Parathyroid adenoma (tissue), 2 donors: ENCODE data around the gene AMPD3.

Source experiments
- H2AFZ ChIP-seq: fragments of 300-600 bp; sonication (generic); one replicate; pipeline ENCODE4 v1.7.0; 2017; ENCODE audit warnings: antibody characterized with exemption, mild to moderate bottlenecking
- H3K27ac ChIP-seq: fragments of 300-600 bp; sonication (generic); one replicate; pipeline ENCODE4 v1.7.0; 2017
- H3K27me3 ChIP-seq: fragments of 300-600 bp; sonication (generic); one replicate; pipeline ENCODE4 v1.7.0; 2017; ENCODE audit warnings: low read length; ENCODE audit not compliant: control insufficient read depth, insufficient read depth
- H3K36me3 ChIP-seq: fragments of 300-600 bp; sonication (generic); one replicate; pipeline ENCODE4 v1.7.0; 2017; ENCODE audit warnings: low read length; ENCODE audit not compliant: control insufficient read depth, insufficient read depth
- H3K4me1 ChIP-seq: fragments of 300-600 bp; sonication (generic); one replicate; pipeline ENCODE4 v1.7.0; 2017; ENCODE audit warnings: control low read depth
- H3K4me2 ChIP-seq: fragments of 300-600 bp; sonication (generic); one replicate; pipeline ENCODE4 v1.7.0; 2017; ENCODE audit warnings: low read length
- H3K4me3 ChIP-seq: fragments of 300-600 bp; sonication (generic); one replicate; pipeline ENCODE4 v1.7.0; 2017; ENCODE audit warnings: low read depth, low read length
- H3K79me2 ChIP-seq: fragments of 300-600 bp; sonication (generic); one replicate; pipeline ENCODE4 v1.7.0; 2017; ENCODE audit warnings: control low read depth
- H3K9ac ChIP-seq: fragments of 300-600 bp; sonication (generic); one replicate; pipeline ENCODE4 v1.7.0; 2017; ENCODE audit warnings: mild to moderate bottlenecking
- H3K9me3 ChIP-seq: fragments of 300-600 bp; sonication (generic); one replicate; pipeline ENCODE4 v1.7.0; 2017; ENCODE audit warnings: low read length; ENCODE audit not compliant: control insufficient read depth
- TF ChIP-seq, protein P1 (sequence below): fragments of 300-600 bp; sonication (generic); IDR thresholded peaks from one replicate; pipeline ENCODE4 v1.7.0; 2017; ENCODE audit warnings: antibody characterized with exemption, mild to moderate bottlenecking
- donor health status: primary hyperparathyroidism.

The AMPD3 gene

DNA sequence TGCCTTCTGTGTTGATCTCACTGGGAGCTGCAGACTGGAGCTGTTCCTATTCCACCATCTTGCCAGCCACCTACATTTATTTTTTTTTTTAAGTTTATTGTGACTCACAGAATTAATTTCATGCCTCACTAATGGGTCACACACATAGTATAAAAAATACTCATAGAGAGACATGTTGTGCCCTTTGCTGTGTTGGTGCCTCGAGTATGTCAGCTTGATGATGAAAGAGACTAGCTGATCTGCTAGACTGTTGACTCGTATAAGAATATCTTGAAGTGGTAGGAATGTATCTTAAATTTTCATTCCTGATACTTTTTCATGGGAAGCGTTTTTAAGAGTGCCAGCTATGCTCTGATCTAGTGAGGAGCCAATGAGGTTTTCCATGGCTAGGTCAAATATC is 28.6 kb upstream of the AMPD3 start:
- Histone ChIP-seq H3K4me3 (no peak overlapping the region), H2AFZ (no peak overlapping the region), H3K36me3 (no peaks in the 10 kb centered on the region), H3K9me3 (no peaks in the 10 kb centered on the region), H3K79me2 (no peaks in the 10 kb centered on the region), H3K27ac (no peak overlapping the region), H3K4me1 (no peaks in the 10 kb centered on the region), H3K4me2 (no peak overlapping the region), H3K27me3 (no peaks in the 10 kb centered on the region), H3K9ac (no peak overlapping the region)
- TF ChIP-seq, protein P1, sequence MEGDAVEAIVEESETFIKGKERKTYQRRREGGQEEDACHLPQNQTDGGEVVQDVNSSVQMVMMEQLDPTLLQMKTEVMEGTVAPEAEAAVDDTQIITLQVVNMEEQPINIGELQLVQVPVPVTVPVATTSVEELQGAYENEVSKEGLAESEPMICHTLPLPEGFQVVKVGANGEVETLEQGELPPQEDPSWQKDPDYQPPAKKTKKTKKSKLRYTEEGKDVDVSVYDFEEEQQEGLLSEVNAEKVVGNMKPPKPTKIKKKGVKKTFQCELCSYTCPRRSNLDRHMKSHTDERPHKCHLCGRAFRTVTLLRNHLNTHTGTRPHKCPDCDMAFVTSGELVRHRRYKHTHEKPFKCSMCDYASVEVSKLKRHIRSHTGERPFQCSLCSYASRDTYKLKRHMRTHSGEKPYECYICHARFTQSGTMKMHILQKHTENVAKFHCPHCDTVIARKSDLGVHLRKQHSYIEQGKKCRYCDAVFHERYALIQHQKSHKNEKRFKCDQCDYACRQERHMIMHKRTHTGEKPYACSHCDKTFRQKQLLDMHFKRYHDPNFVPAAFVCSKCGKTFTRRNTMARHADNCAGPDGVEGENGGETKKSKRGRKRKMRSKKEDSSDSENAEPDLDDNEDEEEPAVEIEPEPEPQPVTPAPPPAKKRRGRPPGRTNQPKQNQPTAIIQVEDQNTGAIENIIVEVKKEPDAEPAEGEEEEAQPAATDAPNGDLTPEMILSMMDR = no peak

- Histone ChIP-seq H3K9ac (no peak overlapping the region), H3K4me1 (no peaks in the 10 kb centered on the region), H2AFZ (no peak overlapping the region), H3K79me2 (no peaks in the 10 kb centered on the region), H3K36me3 (no peaks in the 10 kb centered on the region), H3K27ac (no peak overlapping the region), H3K27me3 (no peaks in the 10 kb centered on the region), H3K4me2 (no peak overlapping the region), H3K9me3 (no peaks in the 10 kb centered on the region), H3K4me3 (no peak overlapping the region)
- TF ChIP-seq, protein P1 = no peak
These were observed 26.6 kb upstream of the AMPD3 start for GRCh38 chr11:10428453-10428852.

DNA sequence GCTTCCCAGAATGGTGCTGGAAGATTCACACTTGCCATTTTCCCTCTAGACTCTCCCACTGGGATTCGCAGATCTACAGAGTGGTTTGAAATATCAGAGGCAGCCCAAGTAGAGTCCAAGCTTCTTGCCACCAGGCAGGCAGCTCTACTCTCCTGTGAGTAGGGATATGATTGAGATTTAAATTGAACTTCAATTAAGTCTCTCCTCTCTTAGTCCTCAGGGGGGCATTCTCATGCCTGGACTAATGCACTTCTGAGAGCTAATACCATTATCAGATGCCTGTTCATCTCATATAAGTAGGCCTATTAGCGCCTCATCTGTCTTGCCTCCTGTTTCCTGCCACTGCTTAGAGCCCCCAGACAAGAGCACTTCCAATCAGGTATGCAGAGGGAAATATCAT is 25.5 kb upstream of the AMPD3 start:
- no peaks in the 10 kb centered on the region for H3K36me3 ChIP-seq
- no peak overlapping the region for H3K4me2 ChIP-seq
- no peak overlapping the region for H3K27ac ChIP-seq
- H2AFZ ChIP-seq = no peak overlapping the region
- H3K27me3 ChIP-seq = no peaks in the 10 kb centered on the region
- H3K9ac ChIP-seq = no peak overlapping the region
- no peak overlapping the region for H3K4me3 ChIP-seq
- TF ChIP-seq, protein P1 = no peak
- no peaks in the 10 kb centered on the region for H3K79me2 ChIP-seq
- H3K4me1 ChIP-seq = no peaks in the 10 kb centered on the region
- H3K9me3 ChIP-seq = no peaks in the 10 kb centered on the region

DNA sequence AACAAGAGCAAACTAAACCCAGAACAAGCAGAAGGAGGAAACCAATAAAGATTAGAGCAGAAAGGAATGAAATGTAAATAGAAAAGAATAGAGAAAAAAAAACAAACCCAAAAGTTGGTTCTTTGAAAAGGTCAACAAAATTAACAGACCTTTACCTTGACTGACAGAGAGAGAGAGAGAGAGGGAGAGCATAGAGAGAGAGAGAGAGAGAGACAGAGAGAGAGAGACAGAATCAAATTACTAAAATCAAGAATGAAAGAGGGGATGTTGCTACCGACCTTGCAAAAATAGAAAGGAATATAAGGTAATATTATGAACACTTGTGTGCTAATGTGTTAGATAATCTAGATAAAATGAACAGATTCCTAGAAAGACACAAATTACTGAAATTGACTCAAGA is 22.6 kb upstream of the AMPD3 start:
- no peak overlapping the region for H3K4me3 ChIP-seq
- no peak overlapping the region for H3K27ac ChIP-seq
- H3K27me3 ChIP-seq = no peaks in the 10 kb centered on the region
- H3K4me2 ChIP-seq = no peak overlapping the region
- no peaks in the 10 kb centered on the region for H3K36me3 ChIP-seq
- no peaks in the 10 kb centered on the region for H3K4me1 ChIP-seq
- H3K79me2 ChIP-seq = no peaks in the 10 kb centered on the region
- H3K9ac ChIP-seq = no peak overlapping the region
- no peaks in the 10 kb centered on the region for H3K9me3 ChIP-seq
- H2AFZ ChIP-seq = no peak overlapping the region
- TF ChIP-seq, protein P1 = no peak

- H3K4me3 ChIP-seq = no peak overlapping the region
- TF ChIP-seq, protein P1 = no peak
- H3K4me2 ChIP-seq = no peak overlapping the region
- no peak overlapping the region for H2AFZ ChIP-seq
- no peaks in the 10 kb centered on the region for H3K9me3 ChIP-seq
- no peaks in the 10 kb centered on the region for H3K27me3 ChIP-seq
- H3K36me3 ChIP-seq = no peaks in the 10 kb centered on the region
- no peak overlapping the region for H3K9ac ChIP-seq
- no peaks in the 10 kb centered on the region for H3K79me2 ChIP-seq
- no peaks in the 10 kb centered on the region for H3K4me1 ChIP-seq
- H3K27ac ChIP-seq = no peak overlapping the region
These were observed 22.1 kb upstream of the AMPD3 start for GRCh38 chr11:10432971-10433370.
